Epithelial cell of prostate (primary cell): ENCODE data around the gene TBC1D7.

Source experiments
- DNase-seq: peaks from one replicate; pipeline ENCODE4 v3.0.0-alpha.2; 2011; ENCODE audit warnings: low read depth, low spot score
- H3K27ac ChIP-seq: fragments of 450-650 bp; 2 replicates; pipeline ENCODE4 v1.5.1; 2017; ENCODE audit warnings: mild to moderate bottlenecking

Gene TBC1D7

GRCh38 chr6:13328076-13328874, at the start of gene TBC1D7:
TSS of gene TBC1D7 (minus strand) at chr6:13328537. CDS start at chr6:13326898, 1,639 bp downstream.
- DNase-seq = peak; percentile 43
- peak within 1 kb of the TSS; percentile 91 for H3K27ac ChIP-seq

GRCh38 chr6:13377054-13377758, 48.9 kb upstream of the TBC1D7 start:
- no peak overlapping the region for H3K27ac ChIP-seq
- DNase-seq = no peak

GRCh38 chr6:13375360-13375878, 47.1 kb upstream of the TBC1D7 start:
- no peak for DNase-seq
- H3K27ac ChIP-seq = no peak overlapping the region

- H3K27ac ChIP-seq = no peak overlapping the region
- no peak for DNase-seq
These were observed 45.6 kb upstream of the TBC1D7 start for GRCh38 chr6:13373919-13374318.

GRCh38 chr6:13373488-13373886, 45.1 kb upstream of the TBC1D7 start:
- no peak for DNase-seq
- H3K27ac ChIP-seq = no peak overlapping the region

GRCh38 chr6:13372688-13373487, 44.6 kb upstream of the TBC1D7 start:
- no peak overlapping the region for H3K27ac ChIP-seq
- no peak for DNase-seq

- no peak for DNase-seq
- no peak overlapping the region for H3K27ac ChIP-seq
These were observed 43.7 kb upstream of the TBC1D7 start for GRCh38 chr6:13372076-13372475.

- no peak overlapping the region for H3K27ac ChIP-seq
- DNase-seq = no peak
These were observed 43.2 kb upstream of the TBC1D7 start for GRCh38 chr6:13371421-13372072.

- H3K27ac ChIP-seq = no peak overlapping the region
- no peak for DNase-seq
These were observed 42.3 kb upstream of the TBC1D7 start for GRCh38 chr6:13370623-13371022.

GRCh38 chr6:13369591-13369990, 41.3 kb upstream of the TBC1D7 start:
- no peak overlapping the region for H3K27ac ChIP-seq
- DNase-seq = no peak

- DNase-seq = no peak
- peak overlapping the region; percentile 20 for H3K27ac ChIP-seq
These were observed 40.4 kb upstream of the TBC1D7 start for GRCh38 chr6:13368731-13369115.

GRCh38 chr6:13368079-13368730, 39.9 kb upstream of the TBC1D7 start:
- DNase-seq = no peak
- peak overlapping the region; percentile 20 for H3K27ac ChIP-seq

GRCh38 chr6:13367396-13367795, 39.1 kb upstream of the TBC1D7 start:
- no peak for DNase-seq
- no peak overlapping the region for H3K27ac ChIP-seq

- no peak for DNase-seq
- no peak overlapping the region for H3K27ac ChIP-seq
These were observed 37.0 kb upstream of the TBC1D7 start for GRCh38 chr6:13365320-13365719.

GRCh38 chr6:13364842-13365241, 36.5 kb upstream of the TBC1D7 start:
- H3K27ac ChIP-seq = no peak overlapping the region
- no peak for DNase-seq

- DNase-seq = no peak
- no peak overlapping the region for H3K27ac ChIP-seq
These were observed 34.1 kb upstream of the TBC1D7 start for GRCh38 chr6:13362412-13362811.

- H3K27ac ChIP-seq = no peak overlapping the region
- DNase-seq = no peak
These were observed 32.6 kb upstream of the TBC1D7 start for GRCh38 chr6:13360671-13361540.

GRCh38 chr6:13359287-13359686, 30.9 kb upstream of the TBC1D7 start:
- DNase-seq = no peak

GRCh38 chr6:13358511-13358910, 30.2 kb upstream of the TBC1D7 start:
- no peak overlapping the region for H3K27ac ChIP-seq
- DNase-seq = no peak

More at GRCh38 chr6:13359287-13359686, 30.9 kb upstream of the TBC1D7 start:
- H3K27ac ChIP-seq = no peak overlapping the region
